Stimulated activated CD8-positive, alpha-beta memory T cell treated with anti-CD3 and anti-CD28 coated beads, Interleukin-12 subunit alpha, Interleukin-12 subunit beta, amount 100 ng/mL, for 4 hours (primary cell): ENCODE results near the gene LPIN1.

ENCODE experiments used
- DNase-seq: peaks from one replicate; pipeline ENCODE4 v3.0.0-alpha.2; 2020; ENCODE audit warnings: low read depth

LPIN1 gene

GRCh38 chr2:11764359-11764758 lies 17.9 kb downstream of the LPIN1 start:
- no peak for DNase-seq

- DNase-seq, result no peak
Observed at GRCh38 chr2:11764920-11765319, 18.5 kb downstream of the LPIN1 start.

GRCh38 chr2:11765501-11765900 lies 19.1 kb downstream of the LPIN1 start:
- no peak for DNase-seq

- DNase-seq, result no peak
Observed at GRCh38 chr2:11766016-11766415, 19.6 kb downstream of the LPIN1 start.

- DNase-seq, result no peak
Observed at GRCh38 chr2:11767779-11768178, 21.3 kb downstream of the LPIN1 start.

GRCh38 chr2:11768946-11769345 lies 22.5 kb downstream of the LPIN1 start:
- no peak for DNase-seq

- no peak for DNase-seq
Observed at GRCh38 chr2:11769516-11769915, 23.1 kb downstream of the LPIN1 start.

GRCh38 chr2:11770531-11771188 lies 24.2 kb downstream of the LPIN1 start:
- DNase-seq, result no peak

GRCh38 chr2:11771971-11772615 lies 25.7 kb downstream of the LPIN1 start:
- DNase-seq, result no peak

GRCh38 chr2:11773111-11773510 lies 26.7 kb downstream of the LPIN1 start:
- DNase-seq, result no peak

GRCh38 chr2:11773747-11774525 lies 27.5 kb downstream of the LPIN1 start:
- no peak for DNase-seq

GRCh38 chr2:11774600-11774999 lies 28.2 kb downstream of the LPIN1 start:
- DNase-seq, result no peak

GRCh38 chr2:11775384-11775783 lies 29.0 kb downstream of the LPIN1 start:
- DNase-seq, result no peak

- no peak for DNase-seq
Observed at GRCh38 chr2:11777066-11777782, 30.8 kb downstream of the LPIN1 start.

- no peak for DNase-seq
Observed at GRCh38 chr2:11777886-11778415, 31.5 kb downstream of the LPIN1 start.

GRCh38 chr2:11778416-11778815 lies 32.0 kb downstream of the LPIN1 start:
- no peak for DNase-seq

- DNase-seq, result peak; percentile 73
Observed at GRCh38 chr2:11778923-11779757, 32.7 kb downstream of the LPIN1 start.

- no peak for DNase-seq
Observed at GRCh38 chr2:11781602-11782001, 35.2 kb downstream of the LPIN1 start.

- no peak for DNase-seq
Observed at GRCh38 chr2:11784280-11784679, 37.8 kb downstream of the LPIN1 start.

GRCh38 chr2:11784747-11785610 lies 38.5 kb downstream of the LPIN1 start:
- DNase-seq, result no peak

GRCh38 chr2:11785611-11785940 lies 39.1 kb downstream of the LPIN1 start:
- DNase-seq, result no peak
